Dedifferentiated amniotic fluid mesenchymal stem cell (primary cell): ENCODE data around the gene LYST.
A peak's percentile ranks its signal among the peaks of the same experiment; 100 is the strongest.
"Not testable (repeated sequence)": the region's sequence is repeated elsewhere in the genome, so short reads cannot be mapped to it uniquely, and the experiment has no call there.

ENCODE experiments used
- DNase-seq: peaks from one replicate; pipeline ENCODE4 v3.0.0-alpha.2; 2016; ENCODE audit errors: extremely low spot score

Gene LYST

DNA sequence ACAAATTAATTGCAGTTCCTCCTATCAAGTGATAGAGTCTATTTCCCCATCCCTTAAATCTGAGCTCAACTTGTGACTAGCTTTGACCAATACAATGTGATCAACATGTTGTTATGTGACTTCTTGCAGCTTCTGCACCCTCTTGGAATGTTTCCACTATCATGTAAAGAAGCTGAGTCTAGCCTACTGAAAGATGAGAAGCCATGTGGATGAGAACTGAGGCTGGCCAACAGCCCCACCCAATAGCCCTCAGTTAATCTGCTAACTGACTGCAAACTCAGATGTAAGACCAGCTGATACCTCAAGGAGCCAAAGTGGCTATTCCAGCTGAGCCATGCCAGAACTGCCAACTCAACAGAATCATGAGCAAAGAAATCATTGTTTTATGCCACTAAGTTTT, 44.0 kb downstream of the LYST start:
- DNase-seq = peak; percentile 35

DNA sequence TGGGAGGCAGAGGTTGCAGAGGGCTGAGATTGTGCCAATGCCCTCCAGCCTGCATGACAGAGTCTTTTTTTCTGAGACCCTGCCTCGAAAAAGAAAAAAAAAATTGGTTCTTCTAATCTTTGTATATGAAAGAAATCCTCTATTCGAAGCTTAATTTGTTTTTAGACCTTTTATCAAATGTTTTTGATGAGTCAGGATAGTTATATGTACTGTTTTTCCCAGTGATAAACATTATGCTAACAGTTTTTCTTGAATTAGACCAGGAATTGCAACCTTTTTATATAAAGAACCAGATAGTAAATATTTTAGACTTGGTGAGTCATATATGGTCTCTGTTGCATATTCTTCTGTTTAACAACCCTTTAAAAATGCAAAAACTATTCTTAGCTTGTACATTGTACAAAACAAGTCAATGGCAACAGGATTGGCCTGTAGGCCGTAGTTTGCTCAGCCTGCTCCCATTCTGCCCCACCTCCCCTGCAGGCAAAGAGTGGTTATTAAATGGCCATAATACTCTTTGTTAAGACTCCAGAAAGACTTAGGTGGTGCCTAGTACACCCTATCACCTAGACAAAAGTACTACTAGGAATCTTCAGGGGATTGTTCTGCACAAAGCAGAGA, 45.2 kb downstream of the LYST start:
- peak; percentile 64 for DNase-seq

DNA sequence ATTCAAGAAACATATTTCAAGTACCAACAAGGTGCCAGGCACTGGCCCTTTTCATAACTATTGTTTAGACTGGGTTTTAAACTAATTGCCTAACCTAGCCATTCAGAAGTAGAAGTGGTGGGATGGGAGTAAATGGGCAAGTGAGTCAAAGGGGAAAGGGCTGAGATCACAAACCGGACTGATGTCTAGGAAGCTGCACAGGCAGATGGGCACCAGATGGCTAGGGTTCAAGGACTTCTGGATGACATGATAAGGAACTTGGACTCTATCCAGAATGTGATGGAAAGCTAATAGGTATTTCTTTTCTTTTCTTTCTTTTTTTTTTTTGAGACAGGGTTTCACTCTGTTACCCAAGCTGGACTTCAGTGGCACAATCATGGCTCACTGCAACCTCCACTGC, 46.6 kb downstream of the LYST start:
- DNase-seq = no peak

DNA sequence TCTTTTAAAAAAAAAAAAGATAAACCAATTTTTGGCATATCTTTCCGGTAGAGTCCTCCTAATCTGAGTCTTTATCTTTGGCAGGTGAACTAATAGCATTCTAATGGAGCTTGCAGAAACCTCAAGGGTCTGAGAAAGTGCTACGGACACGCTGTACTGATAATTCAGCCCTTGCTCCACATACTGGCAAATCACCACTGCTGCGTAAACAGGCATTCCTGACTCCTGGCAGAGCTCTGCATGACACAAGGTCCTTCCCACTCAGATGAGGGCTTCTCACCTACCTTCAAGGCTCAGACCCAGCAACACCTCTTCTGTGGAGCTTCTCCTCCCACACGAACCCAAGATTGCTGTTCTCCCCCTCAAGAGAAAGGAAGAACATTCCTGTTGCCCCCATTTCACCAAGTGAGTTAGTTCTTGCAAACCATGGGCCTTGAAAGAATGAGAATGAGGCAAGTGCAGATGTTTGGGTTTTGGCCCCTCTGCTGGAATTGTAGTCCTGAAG, 48.0 kb downstream of the LYST start:
- DNase-seq = no peak

DNA sequence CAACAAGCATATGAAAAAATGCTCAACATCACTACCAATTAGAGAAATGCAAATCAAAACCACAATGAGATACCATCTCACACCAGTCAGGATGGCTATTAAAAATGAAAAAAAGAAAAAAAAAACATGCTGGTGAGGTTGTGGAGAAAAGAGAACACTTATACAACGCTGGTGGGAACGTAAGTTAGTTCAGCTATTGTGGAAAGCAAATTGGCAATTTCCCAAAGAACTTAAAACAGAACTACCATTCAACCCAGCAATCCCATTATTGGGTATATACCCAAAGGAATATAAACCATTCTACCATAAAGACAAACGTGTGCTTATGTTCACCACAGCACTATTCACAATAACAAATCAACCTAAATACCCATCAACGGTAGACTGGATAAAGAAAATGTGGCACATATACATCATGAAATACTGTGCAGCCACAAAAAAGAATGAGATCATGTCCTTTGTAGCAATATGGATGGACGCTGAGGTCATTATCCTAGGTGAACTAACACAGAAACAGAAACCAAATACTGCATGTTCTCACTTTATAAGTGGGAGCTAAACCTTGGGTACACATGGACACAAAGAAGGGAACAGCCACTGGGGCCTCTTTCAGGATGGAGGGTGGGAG, 49.5 kb downstream of the LYST start:
- DNase-seq = no peak

DNA sequence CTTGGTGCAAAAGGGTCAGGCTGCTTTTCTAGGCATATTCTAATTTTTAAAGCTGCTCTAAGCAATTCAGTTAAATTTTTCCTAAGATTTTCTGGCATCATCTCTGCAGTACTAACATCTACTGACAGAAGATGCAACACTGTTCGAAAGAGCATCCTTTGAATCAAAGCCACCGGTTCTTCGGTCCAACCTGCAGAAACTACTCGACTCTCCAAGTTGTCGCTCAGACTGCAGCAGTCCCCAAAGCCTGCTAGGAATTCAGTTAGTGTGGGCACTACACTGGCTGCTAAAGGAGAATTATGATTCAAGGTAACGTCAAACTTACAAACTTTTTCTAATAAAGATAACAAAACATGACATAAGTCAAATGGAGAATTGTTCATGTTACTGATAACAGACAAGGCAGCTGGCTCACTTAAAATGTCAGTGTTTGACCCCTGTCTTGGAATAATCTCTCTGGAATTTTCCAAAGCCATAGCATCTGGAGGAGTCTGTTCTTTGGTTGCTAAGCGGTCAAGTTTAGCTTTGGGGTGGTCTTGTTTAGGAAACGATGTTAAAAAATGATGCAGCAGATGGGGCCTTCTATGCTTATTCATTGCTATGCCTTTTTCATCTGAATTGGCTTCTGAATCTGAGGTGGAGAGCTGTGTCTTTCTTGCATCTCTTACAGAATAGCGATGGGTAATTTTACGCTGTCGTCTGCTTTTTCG, 56.9 kb downstream of the LYST start:
- DNase-seq = no peak

DNA sequence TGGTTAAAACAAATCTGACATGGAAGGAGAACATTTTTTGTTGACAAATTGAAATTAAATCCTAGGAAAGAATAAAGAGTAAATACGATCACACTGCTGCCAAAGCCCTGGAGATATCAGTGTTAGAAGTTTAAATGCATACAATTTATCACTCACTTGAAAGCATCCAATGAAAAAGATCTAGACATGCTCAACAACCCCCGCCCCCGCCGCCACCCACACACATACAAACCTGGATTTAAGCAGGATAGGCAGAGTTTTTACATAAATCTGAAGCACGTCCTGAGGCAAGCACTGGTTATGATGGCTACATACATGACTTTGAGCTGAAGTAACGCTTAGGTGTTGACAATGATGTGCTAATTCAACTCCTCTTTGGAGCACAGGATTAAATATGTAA, 58.5 kb downstream of the LYST start:
- no peak for DNase-seq

DNA sequence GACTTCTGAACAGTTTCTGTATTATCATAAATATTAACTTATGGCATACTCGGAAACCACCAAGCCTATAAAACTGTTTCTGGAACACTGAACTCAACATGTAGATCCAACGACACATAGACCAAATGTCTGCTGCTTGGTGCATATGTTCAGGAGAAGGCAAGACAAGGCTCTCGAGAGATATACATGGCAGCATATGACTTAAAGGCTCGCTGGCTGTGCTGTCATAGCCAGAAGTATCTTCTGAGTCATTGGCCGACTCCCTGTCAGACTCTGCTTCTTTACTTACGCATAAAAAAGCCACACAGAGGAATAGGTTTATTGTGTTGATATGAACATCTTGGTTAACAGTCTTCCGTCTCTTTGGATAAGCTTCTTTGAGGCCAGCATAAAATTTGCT, 60.6 kb downstream of the LYST start:
- no peak for DNase-seq

DNA sequence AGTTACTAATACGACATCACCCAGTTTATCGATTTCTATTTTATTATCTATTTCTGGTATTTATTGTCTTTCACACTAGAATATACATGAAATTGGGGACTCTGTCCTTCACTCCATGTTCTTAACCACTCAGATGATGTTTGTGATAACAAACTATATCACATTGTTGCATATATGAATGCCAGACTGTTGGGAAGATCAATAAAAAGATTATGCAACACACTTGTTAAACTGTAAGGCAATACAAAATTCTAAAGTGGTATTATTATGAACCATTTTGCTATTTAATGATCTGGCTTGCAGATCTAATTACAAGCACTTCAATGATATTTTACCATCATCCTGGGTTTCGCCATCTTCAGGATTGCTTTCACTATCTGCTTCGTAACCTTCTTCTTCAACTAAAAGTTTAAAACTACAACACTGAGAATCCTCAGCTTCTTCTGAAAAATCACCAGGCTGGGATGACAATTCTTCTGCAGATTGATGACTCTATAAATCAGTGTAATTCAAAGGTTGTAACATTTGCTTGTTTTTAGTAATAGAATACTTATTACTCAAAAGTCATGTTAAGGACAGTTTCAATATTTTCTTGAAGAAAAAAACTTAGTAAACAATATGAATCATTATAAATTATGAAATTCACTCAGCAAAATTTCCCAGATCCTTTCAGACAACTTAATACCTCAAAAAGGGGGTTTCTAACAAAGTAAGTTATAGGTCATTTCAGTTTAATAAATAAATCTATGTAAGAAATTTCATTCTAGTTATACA, 63.9 kb downstream of the LYST start:
- DNase-seq = no peak

DNA sequence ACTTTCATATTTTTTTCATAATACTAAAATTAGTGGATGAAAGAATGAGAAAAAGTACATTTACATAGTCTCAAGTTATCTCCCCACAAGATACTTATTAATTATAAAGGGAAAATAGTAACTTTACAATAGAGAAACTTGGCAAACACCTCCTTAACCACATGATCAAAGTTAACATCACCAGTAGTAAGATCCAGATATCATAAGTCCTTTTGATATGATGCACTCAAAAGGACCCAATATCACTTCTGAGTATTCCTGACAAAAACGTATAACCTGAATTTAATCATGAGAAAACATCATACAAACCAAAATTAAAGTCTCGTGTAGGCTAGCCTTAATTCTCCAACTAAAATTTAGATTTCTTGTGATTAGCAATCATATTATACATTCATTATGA, 67.4 kb downstream of the LYST start:
- DNase-seq = no peak

DNA sequence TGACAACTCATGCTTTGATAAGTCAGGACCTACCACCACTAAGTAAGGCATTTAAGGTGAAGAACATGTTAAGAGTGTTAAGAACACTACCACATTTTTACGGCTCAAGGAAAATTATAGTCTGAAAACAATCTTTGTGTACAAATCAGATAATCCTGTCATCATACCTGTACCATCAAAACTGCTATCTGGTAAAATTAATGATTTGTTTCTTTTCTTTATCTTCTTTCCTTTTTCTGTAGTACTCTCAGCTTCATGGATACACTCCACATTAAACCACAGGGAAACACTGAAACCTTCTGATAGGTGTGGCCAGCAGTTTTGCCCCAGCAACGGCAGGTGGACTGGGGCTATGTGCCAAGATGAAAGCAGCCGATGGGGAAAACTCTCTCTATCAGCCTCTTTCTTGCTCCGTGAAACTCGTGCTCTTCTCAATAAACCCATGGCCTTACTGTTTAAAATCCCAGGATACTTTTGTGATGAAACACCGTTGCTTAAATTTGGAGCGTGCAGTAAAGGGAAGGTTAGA, 75.1 kb downstream of the LYST start:
- DNase-seq = no peak

DNA sequence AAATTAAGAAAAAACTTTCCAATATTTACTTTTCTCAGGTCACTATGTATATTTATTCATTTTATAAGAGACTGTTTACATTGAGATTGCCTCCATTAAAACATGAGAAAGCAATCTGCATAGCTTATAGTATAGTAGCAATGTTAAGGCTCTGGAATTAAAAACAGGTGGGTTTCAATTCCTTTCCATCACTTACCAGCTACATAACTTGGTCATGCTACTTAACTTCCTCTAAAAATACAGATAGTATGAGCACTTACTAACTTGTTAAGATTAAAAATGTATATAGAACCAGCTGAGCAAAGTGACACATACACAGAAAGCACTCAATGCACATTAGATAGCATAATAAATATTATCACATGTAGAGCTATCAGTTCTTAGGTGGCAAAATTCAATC, 76.6 kb downstream of the LYST start:
- no peak for DNase-seq

DNA sequence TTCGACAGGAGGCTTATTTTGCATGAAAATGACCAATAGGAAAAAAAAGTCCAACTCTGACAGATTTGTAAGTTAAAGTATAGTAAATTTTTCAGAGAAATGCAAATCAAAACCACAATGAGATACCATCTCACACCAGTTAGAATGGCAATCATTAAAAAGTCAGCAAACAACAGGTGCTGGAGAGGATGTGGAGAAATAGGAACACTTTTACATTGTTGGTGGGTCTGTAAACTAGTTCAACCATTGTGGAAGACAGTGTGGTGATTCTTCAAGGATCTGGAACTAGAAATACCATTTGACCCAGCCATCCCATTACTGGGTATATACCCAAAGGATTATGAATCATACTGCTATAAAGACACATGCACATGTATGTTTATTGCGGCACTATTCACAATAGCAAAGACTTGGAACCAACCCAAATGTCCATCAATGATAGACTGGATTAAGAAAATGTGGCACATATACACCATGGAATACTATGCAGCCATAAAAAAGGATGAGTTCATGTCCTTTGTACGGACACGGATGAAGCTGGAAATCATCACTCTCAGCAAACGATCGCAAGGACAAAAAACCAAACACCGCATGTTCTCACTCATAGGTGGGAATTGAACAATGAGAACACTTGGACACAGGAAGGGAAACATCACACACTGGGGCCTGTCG, 80.3 kb downstream of the LYST start:
- not testable (repeated sequence) for DNase-seq

DNA sequence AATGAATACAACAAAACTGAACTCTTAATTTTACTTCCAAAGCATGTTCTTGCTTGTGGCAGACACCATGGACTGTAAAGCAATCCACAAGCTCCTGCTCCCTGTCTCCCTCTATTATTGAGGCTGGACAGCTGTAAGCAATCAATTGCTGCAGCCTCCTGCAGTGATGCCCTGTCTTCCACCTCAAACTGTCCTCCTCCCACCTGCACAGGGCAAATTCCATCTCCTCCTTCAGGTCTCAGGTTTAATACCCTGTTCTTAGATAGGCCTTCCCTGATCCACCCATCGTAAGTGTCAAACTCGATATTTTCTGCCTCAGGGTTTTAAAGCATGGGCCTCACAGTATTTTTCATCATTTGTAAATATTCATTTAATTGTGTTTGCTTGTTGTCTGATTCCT, 81.8 kb downstream of the LYST start:
- no peak for DNase-seq

DNA sequence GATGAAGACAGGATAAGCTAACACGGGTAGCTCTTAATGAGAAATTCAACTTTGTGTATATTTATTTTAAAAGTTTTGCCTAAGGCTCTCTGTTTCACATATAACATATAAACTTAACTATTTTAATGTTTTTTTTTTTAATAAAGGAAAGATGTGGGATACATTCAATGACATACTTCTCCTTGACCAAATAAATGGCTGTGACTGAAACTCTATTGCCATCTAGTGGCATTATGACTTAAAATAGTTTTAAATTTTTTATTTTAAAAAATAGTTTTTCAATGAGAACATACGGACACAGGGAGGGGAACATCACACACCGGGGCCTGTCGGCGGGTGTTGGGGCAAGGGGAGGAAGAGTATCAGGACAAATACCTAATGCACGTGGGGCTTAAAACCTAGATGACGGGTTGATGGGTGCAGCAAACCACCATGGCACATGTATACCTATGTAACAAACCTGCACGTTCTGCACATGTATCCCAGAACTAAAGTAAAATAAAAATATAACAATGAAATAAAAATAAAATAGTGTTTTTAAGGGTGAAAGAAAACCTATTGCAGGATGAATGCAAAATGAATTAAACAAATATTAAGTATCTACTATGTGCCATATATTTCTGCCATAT, 83.4 kb downstream of the LYST start:
- DNase-seq = peak; percentile 77

DNA sequence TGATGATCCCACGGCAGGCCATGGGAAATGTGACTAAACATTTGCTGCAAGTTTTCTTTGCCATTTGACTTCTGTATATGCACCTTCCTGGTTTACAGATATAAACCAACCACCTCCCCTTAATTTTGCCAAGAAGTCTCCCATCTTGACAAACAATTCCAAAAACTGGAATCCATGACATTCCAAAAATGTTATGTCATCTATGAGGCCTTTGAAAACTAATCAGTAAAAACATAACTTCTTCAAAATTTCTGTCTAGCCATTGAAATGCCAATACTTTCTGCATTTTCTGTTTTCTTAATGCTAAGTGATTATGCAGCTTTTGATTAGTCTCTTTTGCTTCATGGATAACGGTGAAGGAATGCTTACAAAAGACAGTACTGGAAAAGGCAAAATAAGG, 84.1 kb downstream of the LYST start:
- DNase-seq = no peak

DNA sequence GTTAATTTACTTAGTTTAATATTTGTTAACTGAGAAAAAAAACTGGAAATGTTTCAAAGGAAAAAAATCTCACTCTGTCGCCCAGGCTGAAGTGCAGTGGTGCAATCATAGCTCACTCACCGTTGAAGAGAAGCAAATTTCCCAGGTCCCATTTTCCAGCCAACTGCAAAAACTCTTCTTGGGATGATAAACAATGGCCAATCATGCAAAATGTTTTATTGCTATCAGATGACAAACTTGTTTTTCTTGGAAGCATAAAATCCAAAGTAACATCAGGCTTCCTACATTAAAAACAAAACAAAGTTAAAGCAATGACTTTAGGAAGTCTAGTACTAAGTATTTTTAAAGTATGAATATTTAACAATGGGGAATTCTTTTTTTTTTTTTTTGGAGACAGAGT, 84.9 kb downstream of the LYST start:
- no peak for DNase-seq

DNA sequence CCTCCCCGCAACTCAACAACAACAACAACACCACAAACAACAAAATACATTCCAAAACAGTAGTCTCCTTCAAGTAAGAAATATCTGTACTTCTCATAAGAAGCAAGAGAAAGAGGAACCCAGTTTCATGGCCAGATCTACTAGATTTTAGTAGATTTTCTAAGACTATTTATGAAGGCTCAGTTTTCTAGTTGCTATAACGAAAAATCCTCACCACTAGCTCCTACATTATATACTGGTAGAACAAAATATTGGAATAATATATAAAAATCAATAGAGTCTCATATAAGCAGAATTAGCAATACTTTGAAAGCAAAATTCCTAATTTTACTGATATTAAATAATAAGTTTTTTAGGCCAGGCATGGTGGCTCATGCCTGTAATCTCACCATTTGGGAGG, 86.9 kb downstream of the LYST start:
- DNase-seq = no peak

DNA sequence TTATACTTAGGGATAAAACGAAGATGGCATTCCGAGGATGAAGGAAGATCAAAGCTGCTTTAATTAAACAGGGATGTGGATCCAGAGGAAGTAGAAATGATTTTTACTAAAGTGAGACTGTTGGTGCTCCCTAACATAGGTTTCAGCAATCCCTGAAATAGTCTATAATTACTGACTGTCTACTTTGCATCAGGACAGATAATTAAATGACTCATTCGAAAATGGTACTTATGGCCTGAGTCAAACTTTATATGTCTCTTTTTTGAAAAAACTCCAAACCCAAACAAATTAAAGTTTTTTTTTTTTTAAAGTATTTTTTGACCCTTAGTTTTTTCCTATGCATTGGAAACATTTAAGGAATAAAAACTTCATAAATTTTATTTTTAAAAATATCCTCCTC, 90.3 kb downstream of the LYST start:
- DNase-seq = no peak

DNA sequence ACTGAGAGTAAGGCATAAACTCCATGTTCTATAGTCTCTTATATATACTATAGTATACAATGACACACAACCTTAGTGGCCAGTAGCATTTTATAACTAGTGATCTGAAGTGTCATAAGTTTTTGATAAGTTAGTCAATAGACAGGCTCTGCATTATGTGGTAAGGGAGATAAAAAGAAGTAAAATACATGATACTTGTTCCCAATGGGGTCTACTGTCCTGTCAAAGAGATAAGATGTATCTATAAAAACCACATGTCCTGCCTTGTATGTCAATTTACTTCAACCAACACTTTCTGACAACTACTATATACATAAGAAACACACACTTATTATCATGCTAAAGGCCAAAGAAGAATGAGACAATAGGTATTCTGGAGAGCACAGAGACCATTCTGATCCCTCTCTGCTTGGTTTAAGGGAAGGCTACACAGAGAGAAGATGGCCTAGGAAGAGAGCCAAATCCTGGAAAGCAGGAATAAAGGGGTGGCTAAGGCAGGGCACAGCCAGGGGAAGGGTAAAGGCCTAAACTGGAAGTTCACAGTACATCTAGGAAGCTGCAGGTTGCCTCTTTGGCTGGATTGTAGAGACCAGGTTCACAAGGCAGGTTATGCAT, 91.4 kb downstream of the LYST start:
- DNase-seq = no peak

DNA sequence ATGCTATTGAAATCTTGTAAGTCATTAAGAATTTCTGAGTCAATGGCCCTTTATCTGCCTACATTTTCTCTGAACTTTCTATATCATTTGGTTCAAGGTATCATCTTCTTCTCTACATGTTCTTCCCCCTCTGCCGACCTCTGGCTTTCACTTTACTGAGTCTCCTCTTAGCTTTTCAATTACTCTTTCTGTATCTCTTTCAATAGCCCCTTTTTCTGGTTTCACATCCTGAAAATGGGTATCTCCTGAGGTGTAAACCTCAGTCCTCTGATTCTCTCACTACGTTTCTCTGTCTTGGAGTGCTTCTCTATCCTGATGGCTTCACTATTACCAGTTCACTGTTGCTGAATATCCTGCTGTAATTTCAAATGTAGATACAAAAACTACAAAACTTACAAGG, 98.9 kb downstream of the LYST start:
- no peak for DNase-seq
